ENCODE results near the gene BCL2L11. TPM values are rescaled to one million over a fixed set of nuclear protein-coding genes. Genes with fewer than 3 reads are reported as not detected.
A peak's percentile ranks its signal among the peaks of the same experiment; 100 is the strongest.

The BCL2L11 gene
- total RNA-seq, 1 experiment from 2014 or later: 21.2 TPM

DNA sequence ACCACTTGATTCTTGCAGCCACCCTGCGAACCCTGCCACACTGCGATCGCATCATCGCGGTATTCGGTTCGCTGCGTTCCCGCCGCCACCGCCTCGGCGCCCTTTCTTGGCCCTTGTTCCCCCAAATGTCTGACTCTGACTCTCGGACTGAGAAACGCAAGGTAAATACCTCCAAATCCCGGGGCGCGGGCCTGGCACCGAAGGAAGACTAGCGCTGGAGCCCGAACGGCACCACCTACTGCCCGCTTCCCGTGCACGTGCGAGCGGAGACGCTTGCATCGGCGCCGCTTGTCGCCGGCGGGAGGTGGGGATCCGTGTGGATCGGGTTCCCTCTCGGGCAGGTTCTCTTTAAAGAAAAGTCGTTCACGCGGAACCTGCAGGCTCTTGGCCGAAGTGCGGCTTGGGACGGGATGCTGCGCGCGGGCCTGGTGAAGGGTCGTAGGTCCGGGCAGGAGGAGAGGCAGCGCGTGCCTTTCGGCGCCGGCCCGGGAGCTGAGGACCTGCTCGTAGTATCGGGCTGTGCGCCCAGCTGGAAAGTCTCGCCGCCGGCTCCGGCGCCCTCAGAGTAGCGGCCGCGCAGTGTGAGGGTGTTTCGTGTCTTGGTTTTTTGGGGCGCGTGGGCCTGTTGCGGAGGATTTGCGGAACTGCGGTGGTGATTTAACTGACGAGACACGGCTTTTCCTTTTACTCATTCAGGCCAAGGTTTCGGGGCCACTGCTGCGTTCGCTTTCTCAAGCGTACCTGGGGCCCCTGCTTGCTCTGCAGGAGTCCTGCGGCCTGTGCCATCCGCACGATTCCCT lies 514 bp downstream of the BCL2L11 start:
- Histone ChIP-seq H3K27me3 (ENCODE audit: insufficient read depth, low read length) (peaks cover 30% of the 10 kb centered on the region), H3T11ph (ENCODE audit: low read length) (no peak overlapping the region), H4K91ac (ENCODE audit: insufficient read length, low read depth, low read length) (no peak overlapping the region), H3K9ac (ENCODE audit: extremely low read depth, insufficient read length, low read length) (peak overlapping the region; percentile 83), H2AK5ac (ENCODE audit: insufficient read length, low read length) (no peak overlapping the region), H3K79me2 (ENCODE audit: insufficient read depth, low read length) (no peaks in the 10 kb centered on the region), H3K4me1 (ENCODE audit: insufficient read depth, low read length) (no peaks in the 10 kb centered on the region), H3K79me1 (ENCODE audit: insufficient read depth, low read depth, low read length, poor library complexity, severe bottlenecking) (peaks cover 4% of the 10 kb centered on the region), H3K18ac (ENCODE audit: insufficient read length, low read depth, low read length) (peak overlapping the region; percentile 80), H3K23me2 (ENCODE audit: insufficient read length, low read depth, low read length, poor library complexity, severe bottlenecking) (peaks cover 48% of the 10 kb centered on the region), H2BK5ac (ENCODE audit: insufficient read length, low read length) (no peak overlapping the region), H3K4ac (ENCODE audit: low read depth, low read length) (no peak overlapping the region), H3K23ac (ENCODE audit: insufficient read length, low read depth, low read length) (no peak overlapping the region), H4K5ac (ENCODE audit: insufficient read length, low read depth, low read length) (no peak overlapping the region), H2AFZ (ENCODE audit: low read length) (no peak overlapping the region), H3K14ac (ENCODE audit: insufficient read depth, low read length) (peak overlapping the region; percentile 85), H4K20me1 (ENCODE audit: control insufficient read depth, insufficient read depth, insufficient read length) (no peaks in the 10 kb centered on the region), H2BK15ac (ENCODE audit: low read depth, low read length) (no peak overlapping the region; the same call in 1 of the 2 replicates), H3K9me3 (ENCODE audit: control insufficient read depth, low read depth, low read length) (no peaks in the 10 kb centered on the region), H3K56ac (ENCODE audit: insufficient read length, low read depth, low read length) (no peak overlapping the region), H2BK120ac (ENCODE audit: low read depth, low read length, poor library complexity, severe bottlenecking) (no peak overlapping the region), H4K8ac (replicated peaks; ENCODE audit: insufficient read length, low read depth, low read length) (no peak overlapping the region), H3K27ac (ENCODE audit: insufficient read length, low read depth, low read length) (no peak overlapping the region), H3K4me2 (ENCODE audit: insufficient read depth, insufficient read length, low read length) (peak overlapping the region; percentile 78), H2BK20ac (ENCODE audit: low read depth, low read length, poor library complexity, severe bottlenecking) (no peak overlapping the region), H2BK12ac (ENCODE audit: insufficient read length, low read depth, low read length) (no peak overlapping the region)
- DNase-seq: peak; percentile 37
- Mint-ChIP-seq H3K4me3 (peak overlapping the region; percentile 86 to 93), H3K9me3 (peaks cover 3 to 5% of the 10 kb centered on the region in 2 experiments; a peak in 4 of 5 replicates), H3K4me1 (peaks cover 28 to 34% of the 10 kb centered on the region in 2 experiments), H3K27me3 (ENCODE audit: low read depth) (peaks cover 50% of the 10 kb centered on the region), H3K36me3 (ENCODE audit: insufficient read depth in 1 of 3, low read depth in 3 of 3) (peaks cover 11 to 26% (median 25%) of the 10 kb centered on the region in 3 experiments), H3K27ac (peak overlapping the region; percentile 61 to 94 (median 65); a peak in 5 of 7 replicates)
- TF ChIP-seq, protein P1, sequence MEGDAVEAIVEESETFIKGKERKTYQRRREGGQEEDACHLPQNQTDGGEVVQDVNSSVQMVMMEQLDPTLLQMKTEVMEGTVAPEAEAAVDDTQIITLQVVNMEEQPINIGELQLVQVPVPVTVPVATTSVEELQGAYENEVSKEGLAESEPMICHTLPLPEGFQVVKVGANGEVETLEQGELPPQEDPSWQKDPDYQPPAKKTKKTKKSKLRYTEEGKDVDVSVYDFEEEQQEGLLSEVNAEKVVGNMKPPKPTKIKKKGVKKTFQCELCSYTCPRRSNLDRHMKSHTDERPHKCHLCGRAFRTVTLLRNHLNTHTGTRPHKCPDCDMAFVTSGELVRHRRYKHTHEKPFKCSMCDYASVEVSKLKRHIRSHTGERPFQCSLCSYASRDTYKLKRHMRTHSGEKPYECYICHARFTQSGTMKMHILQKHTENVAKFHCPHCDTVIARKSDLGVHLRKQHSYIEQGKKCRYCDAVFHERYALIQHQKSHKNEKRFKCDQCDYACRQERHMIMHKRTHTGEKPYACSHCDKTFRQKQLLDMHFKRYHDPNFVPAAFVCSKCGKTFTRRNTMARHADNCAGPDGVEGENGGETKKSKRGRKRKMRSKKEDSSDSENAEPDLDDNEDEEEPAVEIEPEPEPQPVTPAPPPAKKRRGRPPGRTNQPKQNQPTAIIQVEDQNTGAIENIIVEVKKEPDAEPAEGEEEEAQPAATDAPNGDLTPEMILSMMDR (conservative IDR thresholded peaks at IDR 0.05): no peak; the same call in 2 of the 3 replicates
- no CpG with 5 or more reads among the region's 80 CpGs for WGBS (ENCODE audit: extremely low coverage, insufficient read length, low lambda C conversion rate)

Measured in H9 (cell line).